Adrenal gland (tissue), 12 donors: ENCODE measurements around the gene P2RY2. TPM values are rescaled to one million over a fixed set of nuclear protein-coding genes. Genes with fewer than 3 reads are reported as not detected.

ENCODE experiments used
- DNase-seq, 7 donors: peaks; one replicate each; pipeline ENCODE4 v3.0.0-alpha.2; 2019 to 2020
- H3K27ac ChIP-seq, 5 donors: fragments of 200-600 bp; sonication (generic) in 4 of 5; 1 replicate in 3 of 5; 2 replicates in 2 of 5; pipeline versions ENCODE4 v1.5.1 to v1.8.0; 2016 to 2020; ENCODE audit warnings: mild to moderate bottlenecking in 1 of 5
- H3K27me3 ChIP-seq: fragments of 200-600 bp; 2 replicates; pipeline ENCODE4 v1.8.0; 2021
- H3K36me3 ChIP-seq, 2 donors: fragments of 200-600 bp; replicated peaks in 1 of 2; 1 replicate in 1 of 2; 2 replicates in 1 of 2; pipeline versions ENCODE4 v1.5.1 to v1.8.0; 2018 to 2022
- H3K4me1 ChIP-seq, 2 donors: fragments of 200-600 bp; replicated peaks in 1 of 2; 1 replicate in 1 of 2; 2 replicates in 1 of 2; pipeline versions ENCODE4 v1.5.1 to v1.8.0; 2018 to 2021
- H3K4me3 ChIP-seq, 4 donors: fragments of 200-600 bp; sonication (generic) in 3 of 4; one replicate each; pipeline ENCODE4 v1.5.1; 2016 to 2018
- H3K9me3 ChIP-seq, 3 donors: fragments of 200-600 bp; sonication (generic) in 1 of 3; replicated peaks in 1 of 3; 1 replicate in 2 of 3; 2 replicates in 1 of 3; pipeline versions ENCODE4 v1.5.1 to v1.8.0; 2016 to 2021
- CTCF ChIP-seq, 6 experiments: fragments of 450-650 bp in 4 of 6; fragments of 200-600 bp in 2 of 6; sonication (generic) in 1 of 6; IDR thresholded peaks; 1 replicate in 5 of 6; 2 replicates in 1 of 6; pipeline versions ENCODE4 v1.5.1 to v1.8.0; 2016 to 2021; ENCODE audit warnings: antibody characterized with exemption in 6 of 6, mild to moderate bottlenecking in 2 of 6, moderate library complexity in 1 of 6
- POLR2A ChIP-seq, 2 donors: fragments of 450-650 bp; IDR thresholded peaks; one replicate each; pipeline ENCODE4 v1.6.1; 2017; ENCODE audit warnings: antibody characterized with exemption in 2 of 2, mild to moderate bottlenecking in 2 of 2, moderate library complexity in 1 of 2
- WGBS, 4 donors: extraction: QIAGEN DNeasy Blood & Tissue Kit in 2 of 4; methylation state at CpG; one replicate each; pipeline versions ENCODE4 v1.1.5 to v1.1.7; 2013 to 2017; 5-methylcytosine and 5-hydroxymethylcytosine counted together
- intact Hi-C, 2 donors: fragments of 100-400 bp; cut with DNase I; formaldehyde crosslinking; loops; one replicate each; pipeline versions ENCODE4 v1.14.1 to v1.15.0; 2022 to 2023
- polyA plus RNA-seq, 3 donors: library from polyadenylated mRNA; stranded (reverse); fragments of 200-250 nt in 2 of 3; fragments of 350-450 nt in 1 of 3; fragmentation: Illumina TruSeq in 1 of 3; extraction: RNeasy Lipid Tissue Mini Kit (QIAGEN cat#74804) in 1 of 3; gene quantifications; one replicate each; pipeline ENCODE4 v1.2.3, GENCODE V29; 2013 to 2014
- total RNA-seq, 9 donors: library from RNA; depleted of rRNA in 4 of 9; stranded (reverse); fragments of >200 nt in 4 of 9; fragments of 120-200 nt in 1 of 9; fragmentation: NEBNext Ultra II Directional in 1 of 9; extraction: Animal tissue kit (Norgen Biotek cat#: 25700) in 1 of 9; gene quantifications; one replicate each; pipeline versions ENCODE4 v1.1.0 to v1.2.4, GENCODE V29; 2013 to 2023
- donor health status: healthy with polysubstance abuse.
- donor health status: Bipolar disorder and iron deficiency.
- donor health status: DM: yes; HTN: yes; CAD: no.
- donor health status: DM: no; HTN: no; CAD: no.
- donor health status: DM: no; HTN: no; CAD: no.
- donor health status: DM: yes; HTN: yes; CAD: no.

P2RY2 gene
- total and polyA plus RNA-seq, 12 donors = 1.3 to 51.6 (median 7.6) TPM

DNA sequence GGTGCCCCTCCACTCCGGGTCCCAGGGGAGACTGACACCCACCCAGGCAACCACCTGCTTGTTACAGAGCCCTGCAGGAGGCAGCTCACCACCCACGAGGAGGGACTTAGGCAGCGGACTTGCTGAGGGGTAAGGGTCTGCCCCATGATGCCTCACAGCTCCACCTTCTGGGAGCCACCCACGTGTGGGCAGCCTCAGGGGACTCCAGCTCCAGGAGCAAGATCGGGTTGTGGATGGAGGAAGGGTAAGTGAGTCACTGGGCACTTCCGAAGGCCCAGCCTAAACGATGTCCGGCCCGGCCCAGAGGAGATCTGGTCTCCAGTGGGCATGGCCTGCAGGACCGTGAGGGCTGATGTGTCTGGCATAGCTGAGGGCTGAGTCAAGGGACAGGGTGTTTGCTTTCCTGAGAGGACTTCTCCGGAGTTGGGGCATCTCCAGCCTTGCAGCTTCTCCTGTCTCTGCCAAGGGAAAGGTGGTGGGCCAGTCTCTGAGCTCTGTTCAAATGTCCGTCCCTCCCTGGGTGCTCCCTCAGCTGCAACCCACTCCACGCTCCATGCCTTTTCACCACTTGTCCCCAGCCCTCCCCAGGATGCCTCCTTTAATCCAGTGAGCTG lies 32.3 kb upstream of the P2RY2 start:
- TF ChIP-seq POLR2A (IDR thresholded peaks at IDR 0.05) (no peak), CTCF (IDR thresholded peaks at IDR 0.05) (no peak)
- no peaks in the 10 kb centered on the region for H3K27me3 ChIP-seq
- intact Hi-C loops = loop anchor here (5.0 kb wide), 2 partner anchors 57 to 107 kb away; no protein-coding TSS in a partner anchor
- no peaks in the 10 kb centered on the region for H3K36me3 ChIP-seq
- no peak overlapping the region for H3K27ac ChIP-seq
- WGBS, 4 donors = 53 to 87% (median 62%) methylated on average over 6 to 13 of the region's 13 CpGs
- no peak overlapping the region for H3K4me3 ChIP-seq
- no peaks in the 10 kb centered on the region for H3K9me3 ChIP-seq
- peaks cover 10 to 15% of the 10 kb centered on the region in 2 donors for H3K4me1 ChIP-seq
- peak in 2 of 7 donors; percentile 37 to 51 for DNase-seq

DNA sequence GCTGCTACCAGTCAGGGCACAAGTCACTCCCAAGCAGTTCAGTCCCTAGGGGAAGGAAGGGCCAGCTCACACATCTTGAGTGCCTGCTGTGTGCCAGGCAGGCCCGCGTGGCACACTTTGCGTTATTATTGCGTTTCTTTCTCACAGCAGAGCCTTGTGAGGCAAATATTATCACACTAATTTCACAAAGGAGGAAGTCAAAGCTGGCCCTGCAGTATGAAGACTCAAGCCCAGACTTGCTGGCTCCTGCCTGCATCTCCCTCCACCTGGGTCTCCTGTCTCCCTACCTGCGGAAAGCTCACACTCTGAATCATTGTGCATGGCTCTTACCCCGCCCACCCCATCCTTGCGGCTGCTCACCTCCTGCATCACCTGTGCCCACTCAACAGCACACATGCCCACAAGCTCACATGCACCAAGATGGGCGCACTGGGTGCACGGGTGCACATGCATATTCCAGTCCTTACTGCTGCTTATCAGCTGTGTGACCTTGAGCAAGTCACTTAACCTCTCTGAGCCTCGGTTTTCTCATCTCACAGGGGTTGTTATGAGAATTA lies 31.7 kb upstream of the P2RY2 start:
- TF ChIP-seq POLR2A (IDR thresholded peaks at IDR 0.05) = no peak
- TF ChIP-seq CTCF (IDR thresholded peaks at IDR 0.05) = no peak
- peaks cover 10 to 15% of the 10 kb centered on the region in 2 donors for H3K4me1 ChIP-seq
- H3K27me3 ChIP-seq = no peaks in the 10 kb centered on the region
- WGBS, 4 donors = 71 to 81% (median 76%) methylated on average over 8 to 10 of the region's 10 CpGs
- H3K9me3 ChIP-seq = no peaks in the 10 kb centered on the region
- peak in 1 of 7 donors; percentile 46 for DNase-seq
- H3K4me3 ChIP-seq = no peak overlapping the region
- intact Hi-C loops = loop anchor here (5.0 kb wide), 2 partner anchors 56 to 106 kb away; no protein-coding TSS in a partner anchor
- H3K27ac ChIP-seq = no peak overlapping the region
- no peaks in the 10 kb centered on the region for H3K36me3 ChIP-seq

DNA sequence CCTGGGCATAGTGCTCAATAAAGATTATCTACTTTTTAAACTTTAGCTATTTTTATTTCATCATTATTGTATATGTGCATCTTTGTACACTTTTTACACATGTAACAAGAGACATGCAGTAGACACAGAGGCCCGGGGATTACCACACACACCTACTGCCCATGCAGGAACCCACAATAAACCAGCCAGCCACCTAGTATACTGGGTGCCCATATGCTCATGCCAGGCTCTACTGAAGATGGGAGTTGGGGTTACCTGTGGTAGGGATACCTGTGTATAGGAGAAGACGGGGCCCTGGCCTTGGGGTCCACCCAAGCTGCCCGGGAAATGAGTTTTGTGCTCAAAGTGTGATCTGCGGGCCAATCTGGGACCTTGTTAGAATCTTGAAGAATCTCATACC lies 31.2 kb upstream of the P2RY2 start:
- no peak for TF ChIP-seq POLR2A (IDR thresholded peaks at IDR 0.05)
- TF ChIP-seq CTCF (IDR thresholded peaks at IDR 0.05) = no peak
- WGBS, 4 donors = 46 to 61% (median 57%) methylated on average over 4 of the region's 4 CpGs
- no peaks in the 10 kb centered on the region for H3K9me3 ChIP-seq
- no peak overlapping the region for H3K27ac ChIP-seq
- DNase-seq = peak in 2 of 7 donors; percentile 12 to 48
- intact Hi-C loops = loop anchor here (5.0 kb wide), 2 partner anchors 55 to 105 kb away; no protein-coding TSS in a partner anchor
- H3K4me1 ChIP-seq = peaks cover 10 to 15% of the 10 kb centered on the region in 2 donors
- H3K27me3 ChIP-seq = no peaks in the 10 kb centered on the region
- H3K36me3 ChIP-seq = no peaks in the 10 kb centered on the region
- H3K4me3 ChIP-seq = no peak overlapping the region

DNA sequence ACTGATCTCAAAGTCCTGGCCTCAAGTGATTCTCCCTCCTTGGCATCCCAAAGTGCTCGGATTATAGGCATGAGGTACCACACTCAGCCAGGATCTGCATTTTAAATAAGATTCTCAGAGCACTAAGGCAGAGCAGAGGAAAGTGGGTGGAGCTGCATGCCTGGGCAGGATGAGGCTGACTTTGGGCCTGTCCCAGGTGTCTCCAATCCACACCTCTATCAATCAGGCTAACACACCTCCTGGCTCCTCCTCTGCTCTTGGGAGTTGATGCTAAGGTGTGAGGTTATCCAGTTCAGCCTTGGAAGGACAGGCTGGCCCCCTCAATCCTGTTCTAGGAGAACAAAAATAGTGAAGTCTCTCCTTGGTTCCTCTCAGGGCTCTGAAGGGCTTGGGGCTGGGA lies 30.2 kb upstream of the P2RY2 start:
- peak in 1 of 7 donors; percentile 15 for DNase-seq
- Histone ChIP-seq H3K36me3 (no peaks in the 10 kb centered on the region), H3K4me1 (peaks cover 5 to 8% of the 10 kb centered on the region in 2 donors), H3K27me3 (no peaks in the 10 kb centered on the region), H3K9me3 (no peaks in the 10 kb centered on the region), H3K4me3 (no peak overlapping the region), H3K27ac (no peak overlapping the region)
- TF ChIP-seq CTCF (IDR thresholded peaks at IDR 0.05) (no peak), POLR2A (IDR thresholded peaks at IDR 0.05) (no peak)
- WGBS, 4 donors = 88 to 100% (median 88%) methylated on average over 1 of the region's 1 CpG
- intact Hi-C loops = loop anchor here (2.0 to 5.0 kb wide), 3 partner anchors 54 to 105 kb away; no protein-coding TSS in a partner anchor
